Measurements from ENCODE around the gene LCOR. TPM values are rescaled to one million over a fixed set of nuclear protein-coding genes. Genes with fewer than 3 reads are reported as not detected.

Gene LCOR
- total RNA-seq, 4 donors from 2014 or later: 61.9 to 133 (median 81.2) TPM

DNA sequence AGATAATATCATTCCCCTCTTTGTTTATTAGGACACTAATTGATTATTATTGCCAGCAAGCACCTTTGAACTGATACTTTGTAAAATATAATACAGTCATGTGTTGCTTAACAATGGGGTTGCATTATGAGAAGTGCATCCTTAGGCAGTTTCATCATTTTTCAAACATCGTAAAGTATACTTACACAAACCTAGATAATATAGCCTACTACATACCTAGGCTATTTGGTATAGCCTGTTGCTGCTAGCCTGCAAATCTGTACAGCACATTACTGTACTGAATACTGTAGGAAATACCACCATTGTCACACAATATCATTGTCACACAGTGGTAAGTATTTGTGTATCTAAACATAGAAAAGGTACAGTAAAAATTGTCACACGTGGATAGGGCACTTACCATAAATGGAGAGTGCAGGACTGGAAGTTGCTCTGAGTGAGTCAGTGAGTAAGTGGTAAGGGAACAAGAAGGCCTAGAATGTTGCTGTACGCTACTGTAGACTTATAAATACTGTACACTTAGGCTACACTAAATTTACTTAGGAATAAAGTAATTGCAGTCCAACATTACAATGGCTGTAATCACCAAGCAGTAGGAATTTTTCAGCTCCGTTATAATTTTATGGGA lies 70.7 kb downstream of the LCOR start:
- peaks cover 0 to 5% (median 0%) of the 10 kb centered on the region in 4 donors for H3K4me1 ChIP-seq
- H3K27me3 ChIP-seq: no peaks in the 10 kb centered on the region
- H3K36me3 ChIP-seq: peaks cover 0 to 5% (median 0%) of the 10 kb centered on the region in 3 donors
- no peak for DNase-seq
- no peaks in the 10 kb centered on the region for H3K9me3 ChIP-seq
- no peak overlapping the region for H3K4me3 ChIP-seq
- no peak for TF ChIP-seq POLR2A (IDR thresholded peaks at IDR 0.05)
- TF ChIP-seq, protein P1, sequence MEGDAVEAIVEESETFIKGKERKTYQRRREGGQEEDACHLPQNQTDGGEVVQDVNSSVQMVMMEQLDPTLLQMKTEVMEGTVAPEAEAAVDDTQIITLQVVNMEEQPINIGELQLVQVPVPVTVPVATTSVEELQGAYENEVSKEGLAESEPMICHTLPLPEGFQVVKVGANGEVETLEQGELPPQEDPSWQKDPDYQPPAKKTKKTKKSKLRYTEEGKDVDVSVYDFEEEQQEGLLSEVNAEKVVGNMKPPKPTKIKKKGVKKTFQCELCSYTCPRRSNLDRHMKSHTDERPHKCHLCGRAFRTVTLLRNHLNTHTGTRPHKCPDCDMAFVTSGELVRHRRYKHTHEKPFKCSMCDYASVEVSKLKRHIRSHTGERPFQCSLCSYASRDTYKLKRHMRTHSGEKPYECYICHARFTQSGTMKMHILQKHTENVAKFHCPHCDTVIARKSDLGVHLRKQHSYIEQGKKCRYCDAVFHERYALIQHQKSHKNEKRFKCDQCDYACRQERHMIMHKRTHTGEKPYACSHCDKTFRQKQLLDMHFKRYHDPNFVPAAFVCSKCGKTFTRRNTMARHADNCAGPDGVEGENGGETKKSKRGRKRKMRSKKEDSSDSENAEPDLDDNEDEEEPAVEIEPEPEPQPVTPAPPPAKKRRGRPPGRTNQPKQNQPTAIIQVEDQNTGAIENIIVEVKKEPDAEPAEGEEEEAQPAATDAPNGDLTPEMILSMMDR (IDR thresholded peaks at IDR 0.05): no peak
- no peak overlapping the region for H3K27ac ChIP-seq

DNA sequence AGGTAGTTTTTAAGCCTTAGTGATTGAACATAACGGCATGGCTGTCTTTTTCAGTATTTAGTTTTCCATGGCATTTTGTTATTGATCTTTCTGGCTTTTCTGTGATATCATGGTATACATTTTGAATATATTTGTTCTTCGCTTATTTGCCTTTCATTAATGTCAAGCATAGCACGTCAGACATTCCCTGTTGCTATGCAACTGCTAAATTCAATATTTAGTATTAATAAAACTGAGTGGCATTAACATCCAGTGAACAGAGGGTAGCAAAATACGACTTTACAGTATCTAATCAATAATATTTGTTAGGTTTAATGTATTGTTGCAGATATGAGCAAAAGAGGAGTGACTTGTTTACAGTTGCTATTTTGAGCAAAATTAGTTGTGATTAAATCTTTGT lies 72.5 kb downstream of the LCOR start:
- Histone ChIP-seq H3K4me1 (peaks cover 0 to 5% (median 0%) of the 10 kb centered on the region in 4 donors), H3K9me3 (no peaks in the 10 kb centered on the region), H3K27me3 (no peaks in the 10 kb centered on the region), H3K36me3 (peaks cover 0 to 11% (median 0%) of the 10 kb centered on the region in 3 donors), H3K4me3 (no peak overlapping the region), H3K27ac (no peak overlapping the region)
- no peak for DNase-seq
- TF ChIP-seq POLR2A (IDR thresholded peaks at IDR 0.05): no peak
- TF ChIP-seq, protein P1 (IDR thresholded peaks at IDR 0.05): no peak

DNA sequence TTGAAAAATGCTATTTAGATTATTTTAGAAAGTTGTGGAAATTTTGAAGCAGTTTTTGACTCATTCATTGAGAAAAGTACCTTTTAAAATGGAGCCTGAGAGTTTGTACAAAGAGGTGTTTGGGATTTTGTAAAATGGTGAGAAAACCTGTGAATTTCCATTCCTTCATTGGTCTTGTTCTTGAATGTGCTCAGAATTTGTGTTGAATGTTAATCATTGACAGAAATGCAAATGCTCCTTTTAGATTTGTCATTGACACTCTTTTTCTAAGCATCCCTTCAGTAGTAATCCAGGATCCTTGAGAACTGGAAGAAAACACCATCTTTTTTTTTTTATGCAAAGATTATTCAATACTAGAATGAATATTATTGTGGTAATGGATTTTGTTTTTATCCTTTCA lies 74.8 kb downstream of the LCOR start:
- TF ChIP-seq POLR2A (IDR thresholded peaks at IDR 0.05): no peak
- TF ChIP-seq, protein P1 (IDR thresholded peaks at IDR 0.05): no peak
- no peaks in the 10 kb centered on the region for H3K27me3 ChIP-seq
- H3K4me1 ChIP-seq: peaks cover 0 to 7% (median 0%) of the 10 kb centered on the region in 4 donors
- no peak for DNase-seq
- H3K27ac ChIP-seq: no peak overlapping the region
- H3K4me3 ChIP-seq: no peak overlapping the region
- H3K36me3 ChIP-seq: peaks cover 0 to 12% (median 0%) of the 10 kb centered on the region in 3 donors
- no peaks in the 10 kb centered on the region for H3K9me3 ChIP-seq

DNA sequence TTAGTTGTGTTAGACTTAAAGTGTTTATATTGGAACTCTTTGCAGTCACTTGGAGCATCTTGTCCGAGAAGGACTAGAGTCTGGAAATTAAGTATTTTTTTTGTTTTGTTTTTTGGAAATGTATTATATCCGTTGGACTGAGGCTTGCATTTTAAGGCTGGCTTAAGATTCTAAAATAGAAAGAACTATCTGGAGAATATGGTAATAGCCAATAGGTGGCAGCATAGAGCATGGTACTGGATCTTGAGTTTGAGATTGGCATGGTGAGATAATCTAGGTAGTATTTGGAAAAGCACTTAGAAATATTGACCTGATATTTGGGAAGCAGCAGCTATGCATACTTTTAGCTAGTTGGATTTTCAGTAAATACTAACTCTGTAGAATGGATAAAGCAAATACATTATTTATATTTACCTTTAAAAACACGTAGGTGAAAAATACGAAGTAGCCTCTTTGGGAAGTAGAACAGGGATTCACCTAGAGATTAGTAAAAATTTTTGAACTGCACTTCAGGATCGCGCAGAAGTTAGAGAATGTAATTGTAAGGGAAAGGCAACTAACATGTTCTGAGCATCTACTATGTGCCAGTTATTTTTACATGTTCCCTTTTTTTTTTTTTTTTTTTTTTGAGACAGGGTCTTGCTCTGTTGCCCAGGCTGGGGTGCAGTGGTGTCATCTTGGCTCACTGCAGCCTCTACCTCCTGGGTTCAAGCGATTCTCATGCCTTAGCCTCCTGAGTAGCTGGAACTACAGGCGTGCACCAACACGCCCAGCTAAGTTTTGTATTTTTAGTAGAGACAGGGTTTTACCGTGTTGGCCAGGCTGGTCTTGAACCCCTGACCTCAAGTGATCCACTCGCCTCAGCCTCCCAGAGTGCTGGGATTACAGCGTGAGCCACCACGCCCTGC lies 78.6 kb downstream of the LCOR start:
- Histone ChIP-seq H3K4me3 (no peak overlapping the region), H3K9me3 (no peaks in the 10 kb centered on the region), H3K36me3 (peaks cover 0 to 28% (median 0%) of the 10 kb centered on the region in 3 donors), H3K27me3 (no peaks in the 10 kb centered on the region), H3K4me1 (peaks cover 0 to 7% (median 0%) of the 10 kb centered on the region in 4 donors), H3K27ac (no peak overlapping the region)
- DNase-seq: no peak
- no peak for TF ChIP-seq POLR2A (IDR thresholded peaks at IDR 0.05)
- TF ChIP-seq, protein P1 (IDR thresholded peaks at IDR 0.05): peak; percentile 40 to 73 (median 66)

DNA sequence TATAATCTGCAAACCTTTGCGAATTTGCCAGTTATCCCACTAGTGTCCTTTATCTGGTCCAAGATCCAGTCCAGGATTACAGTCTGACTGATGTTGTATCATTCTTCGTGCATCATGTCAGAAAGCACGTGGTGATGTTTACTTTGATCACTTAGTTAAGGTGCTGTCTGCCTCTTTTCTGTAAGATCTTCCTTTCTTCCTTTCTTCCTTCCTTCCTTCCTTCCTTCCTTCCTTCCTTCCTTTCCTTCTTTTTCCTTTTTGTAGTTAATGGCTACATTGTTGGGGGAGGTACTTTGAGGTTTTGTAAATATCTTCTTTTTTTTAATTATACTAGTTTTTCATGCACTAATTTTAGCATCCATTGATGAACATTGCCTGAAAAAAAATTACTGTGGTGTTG lies 80.3 kb downstream of the LCOR start:
- no peak for TF ChIP-seq POLR2A (IDR thresholded peaks at IDR 0.05)
- TF ChIP-seq, protein P1 (IDR thresholded peaks at IDR 0.05): no peak
- Histone ChIP-seq H3K27ac (no peak overlapping the region), H3K36me3 (peaks cover 0 to 31% (median 0%) of the 10 kb centered on the region in 3 donors), H3K27me3 (no peaks in the 10 kb centered on the region), H3K9me3 (no peaks in the 10 kb centered on the region), H3K4me3 (no peak overlapping the region), H3K4me1 (peaks cover 0 to 7% (median 0%) of the 10 kb centered on the region in 4 donors)
- DNase-seq: no peak

Data from Peyer's patch (tissue), 4 donors.